ENCODE measurements around the gene TARP.
"Not testable (repeated sequence)": the region's sequence is repeated elsewhere in the genome, so short reads cannot be mapped to it uniquely, and the experiment has no call there.

TARP gene

DNA sequence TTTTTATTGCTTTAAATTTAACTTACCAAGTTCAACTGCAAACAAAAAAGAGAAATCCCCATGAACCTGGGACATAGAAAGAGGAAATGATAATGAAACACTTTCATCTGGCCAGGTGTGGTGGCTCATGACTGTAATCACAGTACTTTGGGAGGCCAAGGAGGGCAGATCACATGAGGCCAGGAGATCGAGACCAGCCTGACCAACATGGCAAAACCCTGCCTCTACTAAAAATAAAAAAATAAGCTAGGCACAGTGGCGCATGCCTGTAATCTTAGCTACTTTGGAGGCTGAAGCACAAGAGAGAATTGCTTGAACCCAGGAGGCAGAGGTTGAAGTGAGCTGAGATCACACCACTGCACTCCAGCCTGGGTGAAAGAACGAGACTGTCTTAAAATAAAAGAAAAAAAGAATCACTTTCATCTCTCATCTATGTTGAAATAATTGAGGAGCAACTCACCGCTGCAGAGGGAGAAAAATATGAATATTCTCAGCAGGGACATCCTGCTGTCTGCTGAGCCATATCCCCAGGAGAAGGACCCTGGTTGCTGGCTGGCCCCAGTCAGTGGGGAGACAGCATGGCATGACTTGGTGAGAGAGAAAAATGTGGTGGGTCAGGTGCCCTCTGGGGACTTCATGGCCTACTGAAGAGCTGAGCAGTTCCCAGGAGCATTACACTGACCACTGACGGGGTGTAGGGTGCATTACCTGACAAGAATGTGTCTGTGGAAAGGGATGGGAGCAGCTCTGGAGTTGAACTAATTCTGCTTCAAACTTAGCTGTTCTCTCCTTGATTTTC, 22.8 kb upstream of the TARP start:
- no peak for DNase-seq

DNA sequence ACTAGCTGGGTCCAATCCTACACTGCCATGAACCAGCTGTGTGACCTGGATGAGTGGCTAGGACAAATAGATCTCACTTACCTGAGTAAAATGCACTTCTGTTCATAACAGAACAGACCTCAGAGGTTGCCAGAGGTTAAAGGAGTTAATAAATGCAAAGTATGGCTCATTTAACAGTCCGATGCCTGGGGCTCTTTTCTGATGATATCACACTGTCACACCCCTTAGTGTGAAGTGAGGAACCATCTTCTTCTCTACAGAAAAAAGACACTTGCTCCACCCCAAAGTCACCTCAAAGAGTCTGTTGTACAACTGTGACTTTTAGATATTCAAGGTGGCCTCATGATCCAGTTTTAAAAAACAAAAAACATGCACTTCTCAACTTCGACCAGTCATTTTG, 21.5 kb upstream of the TARP start:
- DNase-seq: no peak

DNA sequence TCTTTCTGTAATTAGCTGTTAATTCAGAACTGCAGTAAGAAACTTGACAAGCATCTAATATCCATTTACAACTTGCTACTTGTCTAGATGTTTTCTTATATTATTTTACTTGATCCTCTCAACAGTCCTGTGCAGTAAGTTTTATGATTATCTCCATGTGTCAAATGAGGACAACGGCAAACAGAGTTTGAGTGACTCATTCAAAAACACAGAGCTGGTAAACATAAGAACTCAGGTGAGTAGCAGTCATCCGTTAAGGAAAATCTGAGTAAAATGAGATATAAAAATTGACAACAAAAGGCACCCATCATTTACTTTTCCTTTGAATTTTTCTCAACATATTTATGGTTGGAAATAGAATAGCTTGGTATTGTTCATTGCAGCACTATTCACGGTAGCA, 19.0 kb upstream of the TARP start:
- DNase-seq: no peak

DNA sequence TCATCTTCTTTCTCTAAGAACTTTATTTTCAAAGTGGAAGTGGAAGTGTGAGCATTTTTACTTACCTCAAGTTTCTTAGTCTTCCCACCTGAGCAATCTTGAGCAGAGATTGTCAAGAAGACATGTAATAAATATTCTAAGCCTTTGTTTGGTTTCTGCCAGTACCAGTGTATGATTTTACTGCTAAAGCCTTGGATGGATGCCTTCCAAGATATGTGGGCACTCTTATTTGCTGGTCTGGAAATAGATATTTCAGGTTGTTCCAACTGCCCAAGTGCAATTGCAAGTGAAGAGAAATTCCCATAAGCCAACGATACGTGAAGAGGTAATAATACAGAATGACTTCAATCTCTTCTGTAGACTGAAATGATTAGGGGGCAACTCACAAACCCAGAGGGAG, 18.2 kb upstream of the TARP start:
- no peak for DNase-seq

DNA sequence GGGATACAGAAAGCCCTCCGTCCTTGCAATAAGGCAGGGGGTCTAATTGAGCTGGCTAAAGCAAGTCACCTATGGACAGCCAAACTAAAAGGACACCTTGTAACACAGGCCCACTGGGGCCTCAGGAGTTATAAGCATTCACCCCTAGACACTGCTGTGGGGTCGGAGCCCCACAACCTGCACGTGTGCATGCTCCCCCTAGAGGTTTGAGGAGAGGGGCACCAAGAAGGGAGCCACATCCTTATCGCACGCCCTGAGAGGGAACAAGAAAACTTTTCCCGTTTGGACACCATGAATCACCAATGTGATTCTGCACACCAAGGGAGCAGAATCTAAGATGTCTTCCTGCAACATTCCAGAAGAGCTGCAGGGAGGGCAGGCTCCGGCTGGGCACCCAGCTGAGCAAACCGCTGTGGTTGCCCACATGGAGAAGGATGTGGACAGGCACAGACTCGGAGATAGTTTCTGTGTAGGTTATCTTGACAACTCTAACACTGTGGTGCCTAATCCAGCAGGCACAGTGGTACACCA, 17.7 kb upstream of the TARP start:
- no peak for DNase-seq

DNA sequence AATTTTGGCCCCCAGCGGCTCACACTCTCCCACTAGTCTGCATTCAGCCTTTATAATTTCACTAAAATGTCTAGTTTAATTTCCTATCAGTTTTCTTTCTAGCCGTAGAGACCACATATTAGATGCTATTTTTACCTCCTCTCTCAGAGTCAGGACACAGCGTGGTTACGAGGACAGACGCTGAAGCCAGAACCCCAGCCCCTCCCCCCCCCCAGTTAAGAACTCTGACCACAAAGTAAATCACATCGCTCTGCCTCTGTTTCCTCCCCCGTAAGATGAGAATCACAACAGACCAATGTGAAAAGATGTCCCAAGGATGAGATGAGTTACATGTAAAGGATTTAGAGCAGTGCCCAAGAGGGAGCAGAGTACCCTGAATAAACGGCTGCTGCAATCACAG, 11.1 kb upstream of the TARP start:
- no peak for DNase-seq

DNA sequence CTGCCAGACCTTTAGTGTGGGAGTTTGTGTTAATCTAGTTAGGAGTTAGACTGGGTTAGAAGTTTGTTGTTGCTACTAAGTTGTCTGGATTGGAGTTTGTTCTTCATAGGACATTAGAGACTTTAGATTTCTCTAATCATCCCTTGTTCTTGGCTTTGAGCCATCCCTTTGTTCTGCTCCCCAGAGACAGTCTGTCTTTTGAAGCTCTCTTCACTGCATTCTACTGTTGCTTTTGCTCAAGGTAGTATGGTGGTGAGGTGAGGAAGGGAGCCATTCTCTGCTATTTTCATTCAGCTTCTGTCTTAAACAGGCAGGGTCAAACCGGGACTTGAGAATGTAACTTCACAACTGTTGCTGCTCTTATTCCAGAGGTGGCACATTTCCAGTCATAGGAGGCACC, 10.4 kb upstream of the TARP start:
- DNase-seq: no peak

DNA sequence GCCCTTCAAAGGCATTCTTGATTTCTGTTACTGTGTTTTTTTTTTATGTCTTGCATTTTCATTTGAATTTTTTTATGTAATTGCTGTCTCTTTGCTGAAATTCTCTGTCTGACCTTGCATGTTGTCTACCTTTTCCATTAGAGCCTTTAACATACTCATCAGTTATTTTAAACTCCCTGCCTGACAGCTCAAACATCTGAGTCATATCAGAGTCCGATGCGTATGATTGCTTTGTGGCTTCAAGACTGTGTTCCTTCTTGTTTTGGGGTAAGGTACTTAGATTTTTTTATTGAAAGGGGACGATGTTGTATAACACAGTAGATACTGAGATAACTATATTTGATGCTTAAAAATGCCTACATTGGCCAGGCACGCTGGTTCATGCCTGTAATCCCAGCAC, 9.7 kb upstream of the TARP start:
- DNase-seq: no peak

DNA sequence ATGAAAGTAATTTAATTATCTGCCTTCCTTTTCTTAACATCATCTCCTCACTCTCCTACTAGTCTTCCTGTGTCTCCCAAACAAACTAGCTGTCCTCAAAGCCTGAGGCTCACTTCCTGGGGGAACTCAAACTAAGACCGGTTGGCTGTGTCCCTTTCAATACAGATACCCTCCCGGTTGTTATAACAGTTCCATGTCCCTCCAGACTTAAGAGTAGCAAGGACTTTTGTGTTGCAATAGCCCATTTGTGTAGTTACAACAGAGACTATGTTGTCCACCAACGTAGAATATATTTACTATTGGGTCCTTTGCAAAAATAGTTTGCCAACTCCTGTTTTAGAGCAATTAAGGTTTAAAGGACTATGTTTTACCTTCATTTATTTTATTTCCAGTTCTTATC, 8.6 kb upstream of the TARP start:
- DNase-seq: no peak

DNA sequence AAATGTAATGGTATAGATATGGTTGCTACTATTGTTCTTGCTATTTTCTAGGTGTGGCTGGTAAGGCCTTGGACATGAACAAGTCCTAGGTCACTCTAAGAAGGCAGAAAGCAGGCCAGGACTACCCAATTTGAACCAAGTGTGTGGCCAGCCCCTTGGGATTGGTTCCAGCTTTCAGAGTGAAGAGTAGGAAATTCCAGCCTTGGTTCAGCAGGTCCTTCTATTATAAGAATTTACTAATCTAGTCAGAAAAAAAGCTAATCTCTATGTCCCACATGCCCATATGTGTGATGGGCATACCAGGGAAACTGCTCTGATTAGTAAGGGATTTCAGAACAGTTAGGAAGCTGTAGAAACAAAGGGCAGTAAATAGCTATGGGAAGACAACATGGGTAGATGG, 7.8 kb upstream of the TARP start:
- DNase-seq: no peak

DNA sequence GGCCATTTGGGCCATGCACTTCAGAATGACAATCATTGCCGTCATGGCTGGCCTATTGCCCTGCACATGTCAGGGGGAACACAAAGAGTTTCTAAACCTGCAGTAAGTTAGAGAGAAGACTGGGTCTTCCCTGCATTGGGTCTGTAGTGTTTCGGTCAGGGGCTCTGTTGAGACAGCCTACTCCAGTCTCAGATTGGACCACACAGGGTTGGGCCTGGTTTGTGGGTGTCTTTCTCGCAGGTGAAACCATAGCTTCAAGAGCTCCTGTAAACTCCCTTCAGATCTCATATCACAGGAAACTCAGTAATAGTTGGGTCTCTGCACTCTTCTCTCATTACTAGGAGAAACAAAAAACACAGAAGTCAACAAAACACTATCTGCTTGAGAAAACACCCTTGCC, 7.3 kb upstream of the TARP start:
- DNase-seq: peak; percentile 40

DNA sequence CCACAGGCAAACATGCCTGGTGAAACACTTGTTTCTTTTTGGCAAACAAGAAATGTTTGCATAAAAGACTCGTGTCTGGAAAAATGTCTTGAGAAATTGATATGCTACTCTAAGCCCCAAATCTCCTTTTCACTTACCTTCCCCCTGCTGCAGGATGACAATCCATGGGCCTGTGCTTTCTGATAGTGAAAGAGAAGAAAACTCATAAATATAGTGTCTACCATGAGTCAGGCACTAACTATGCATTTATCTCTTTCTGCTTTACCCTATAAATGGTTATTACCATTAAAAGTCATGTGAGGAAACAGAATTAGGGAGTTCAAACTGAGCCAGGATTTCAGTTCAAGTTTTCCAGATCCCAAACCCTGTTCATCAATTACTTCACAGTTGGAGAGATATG, 6.6 kb upstream of the TARP start:
- DNase-seq: no peak

DNA sequence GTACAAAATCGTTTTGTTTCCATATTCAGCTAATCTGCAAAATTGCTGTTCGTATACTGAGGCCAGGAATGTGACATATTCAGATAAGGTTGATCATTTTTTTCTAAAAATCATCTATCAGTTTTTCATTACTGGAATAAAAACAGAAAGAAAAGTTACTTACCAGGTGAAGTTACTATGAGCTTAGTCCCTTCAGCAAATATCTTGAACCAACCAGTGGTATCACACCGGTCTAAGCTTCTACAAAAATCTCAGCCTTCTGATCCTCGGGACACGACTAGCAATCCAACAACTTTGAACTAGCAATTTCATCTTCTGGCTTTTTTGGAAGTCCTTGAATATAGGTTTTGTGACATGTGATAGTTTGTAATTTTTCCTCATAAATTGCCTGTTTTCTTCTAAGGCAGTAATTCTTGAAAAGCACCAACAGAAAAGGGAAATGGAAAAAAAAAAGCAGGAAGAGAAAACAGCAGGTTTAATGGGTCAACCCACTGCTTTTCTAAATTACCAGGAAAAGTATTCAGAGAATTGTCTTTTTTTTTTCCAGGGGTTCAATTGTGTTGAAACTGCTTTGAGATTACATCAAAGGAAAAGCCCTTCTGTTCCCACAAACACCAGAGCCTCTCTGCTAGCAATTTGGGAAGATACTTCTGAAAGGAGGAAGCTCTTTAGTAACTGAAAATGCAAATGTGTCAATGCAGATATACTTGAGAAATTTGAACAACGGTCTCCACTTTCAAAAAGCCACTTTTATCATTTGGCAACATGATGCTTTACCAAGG, 2.9 kb upstream of the TARP start:
- DNase-seq: no peak

DNA sequence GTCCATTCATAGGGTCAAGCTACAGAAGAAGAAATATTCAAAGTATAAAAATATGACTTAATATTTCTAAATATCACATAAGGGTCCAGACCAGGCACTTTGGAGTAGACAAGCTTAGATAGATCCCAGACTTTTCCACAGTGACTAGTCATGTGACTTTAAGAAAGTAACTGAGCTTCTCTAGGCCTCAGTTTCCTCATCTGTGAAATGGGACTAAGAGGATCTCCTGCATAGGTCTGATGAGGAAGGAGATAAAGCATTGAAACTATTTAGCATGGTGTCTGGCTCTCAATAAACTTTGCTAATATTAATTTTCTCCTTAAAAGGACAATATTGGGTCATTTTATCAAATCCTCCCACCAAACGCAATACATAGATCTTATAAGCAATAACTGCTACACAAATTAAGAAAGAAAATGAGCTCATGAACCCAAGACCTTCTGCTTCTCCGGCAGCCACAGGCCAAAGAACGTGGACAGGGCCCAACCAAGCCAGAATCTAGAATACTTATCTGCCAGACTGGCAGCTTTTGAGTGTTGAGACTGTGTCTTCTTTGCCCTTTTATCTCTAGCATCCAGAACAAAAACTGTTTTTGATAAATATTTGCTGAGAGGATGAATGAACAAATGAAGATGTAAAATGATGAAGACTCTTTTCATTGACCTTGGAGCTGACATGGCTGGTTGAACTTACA, 1.6 kb upstream of the TARP start:
- no peak for DNase-seq

DNA sequence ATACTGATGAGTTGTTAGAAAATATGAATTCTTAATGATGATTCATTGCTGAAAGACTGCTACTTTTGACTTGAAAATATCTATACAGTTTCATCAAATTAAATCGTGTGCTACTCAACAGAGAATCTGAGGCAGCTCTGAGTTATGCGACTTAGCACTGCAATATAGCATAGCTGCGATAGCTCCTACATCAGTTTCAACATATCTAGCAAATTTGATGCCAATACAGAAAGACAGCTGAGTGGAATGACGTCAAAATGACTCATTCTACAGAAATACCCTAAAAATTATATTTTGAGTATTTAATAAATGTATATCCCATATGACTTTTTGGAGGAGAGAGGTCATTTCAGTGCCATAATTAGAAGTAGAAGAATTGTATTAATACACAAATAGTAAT, 1.1 kb upstream of the TARP start:
- DNase-seq: no peak

DNA sequence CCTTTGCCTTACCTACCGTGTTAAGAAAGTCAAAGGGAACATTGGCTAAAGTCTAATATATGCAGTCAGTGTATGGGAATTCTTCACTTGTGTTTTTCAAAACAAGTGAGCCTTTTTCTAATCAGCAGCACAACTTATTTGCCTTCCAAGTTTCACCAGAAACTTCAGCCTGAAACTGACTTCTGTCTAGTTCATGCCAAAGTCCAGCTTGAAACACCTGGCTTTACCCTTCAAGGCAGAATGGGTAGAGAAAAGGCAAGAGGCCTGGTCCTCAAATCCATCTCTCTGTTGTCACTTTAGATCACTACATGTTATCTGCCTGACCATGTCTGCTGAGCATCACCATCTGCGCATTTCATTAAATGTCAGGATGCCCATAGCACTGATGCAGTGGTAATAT, 3.0 kb downstream of the TARP start:
- DNase-seq: not testable (repeated sequence)

DNA sequence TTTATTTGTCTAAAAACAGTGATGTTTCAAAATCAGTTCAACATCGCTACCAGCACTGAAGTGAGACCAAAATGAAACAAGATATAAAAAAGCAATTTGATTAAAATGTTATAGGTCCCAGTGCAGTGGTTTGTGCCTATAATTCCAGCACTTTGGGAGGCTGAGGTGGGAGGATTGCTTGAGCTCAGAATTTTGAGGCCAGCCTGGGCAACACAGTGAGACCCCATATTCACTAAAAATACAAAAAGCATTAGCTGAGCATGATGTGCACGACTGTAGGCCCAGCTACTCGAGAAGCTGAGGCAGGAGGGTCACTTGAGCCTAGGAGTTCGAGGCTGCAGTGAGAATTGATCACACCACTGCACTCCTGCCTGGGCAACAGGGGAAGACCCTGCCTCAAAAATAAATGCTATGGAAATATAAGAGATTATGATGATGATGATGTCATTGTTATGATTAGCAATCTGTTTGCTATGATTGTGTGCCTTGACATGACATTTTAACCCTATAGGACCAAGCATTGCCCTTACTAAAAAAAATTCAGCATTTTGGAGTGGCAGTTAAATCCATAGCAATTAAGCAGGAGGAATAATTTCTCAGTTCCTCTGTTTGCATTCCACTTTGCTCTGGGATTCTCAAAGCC, 3.6 kb downstream of the TARP start:
- DNase-seq: not testable (repeated sequence)

DNA sequence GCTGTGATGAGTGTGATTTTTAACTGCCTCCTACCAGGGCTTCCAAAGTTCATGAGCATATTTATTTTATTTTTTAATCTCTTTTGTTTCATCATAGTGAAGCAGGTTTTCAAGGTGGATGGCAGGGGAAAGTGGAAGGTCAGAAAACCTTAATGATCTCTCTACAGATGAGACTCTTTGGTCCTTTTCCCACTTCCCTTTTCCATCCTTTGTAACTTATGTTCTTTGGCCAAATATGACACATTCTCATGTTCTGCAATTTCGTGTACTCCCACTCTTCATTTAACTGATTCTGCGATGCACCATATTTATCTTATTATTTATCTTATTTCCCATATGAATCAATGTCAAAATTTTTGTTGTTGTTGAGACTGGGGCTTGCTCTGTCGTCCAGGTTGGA, 7.5 kb downstream of the TARP start:
- not testable (repeated sequence) for DNase-seq

DNA sequence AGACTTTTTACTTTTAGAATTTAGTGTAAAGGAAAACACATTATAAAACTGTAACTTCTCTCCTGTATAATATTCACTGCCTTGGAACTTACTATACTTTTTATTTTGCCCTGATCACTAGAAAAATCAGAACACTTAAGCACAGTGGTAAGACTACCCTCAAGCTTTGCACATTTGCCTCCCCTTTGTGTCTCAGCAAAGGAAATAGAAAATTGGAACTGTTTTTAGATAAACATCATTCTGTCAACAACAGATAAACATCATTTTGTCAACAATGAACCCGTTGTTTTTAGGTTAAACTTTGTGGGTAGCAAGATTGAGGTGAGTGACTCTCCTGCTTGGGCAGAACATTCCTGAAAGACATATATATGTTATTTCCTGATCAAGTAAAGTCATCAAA, 8.8 kb downstream of the TARP start:
- not testable (repeated sequence) for DNase-seq

DNA sequence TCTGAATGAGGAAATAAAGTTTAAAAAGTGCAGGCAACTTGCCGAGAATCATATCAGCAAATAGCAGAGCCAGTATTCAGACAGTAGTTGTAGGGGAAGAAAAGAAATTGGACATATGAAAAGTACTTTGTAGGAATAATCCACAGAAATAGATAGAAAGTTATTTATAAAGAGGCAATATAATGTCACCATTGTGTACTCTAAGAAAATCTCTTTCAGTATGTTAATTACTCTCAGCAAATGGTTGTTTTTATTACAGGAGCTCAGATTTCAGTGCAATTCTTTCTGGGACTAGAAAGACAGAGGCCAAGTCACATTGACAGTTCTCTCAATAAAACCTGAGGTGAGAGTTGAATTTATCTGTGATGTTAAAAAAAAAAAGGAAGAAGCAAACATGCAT, 10.2 kb downstream of the TARP start:
- not testable (repeated sequence) for DNase-seq

DNA sequence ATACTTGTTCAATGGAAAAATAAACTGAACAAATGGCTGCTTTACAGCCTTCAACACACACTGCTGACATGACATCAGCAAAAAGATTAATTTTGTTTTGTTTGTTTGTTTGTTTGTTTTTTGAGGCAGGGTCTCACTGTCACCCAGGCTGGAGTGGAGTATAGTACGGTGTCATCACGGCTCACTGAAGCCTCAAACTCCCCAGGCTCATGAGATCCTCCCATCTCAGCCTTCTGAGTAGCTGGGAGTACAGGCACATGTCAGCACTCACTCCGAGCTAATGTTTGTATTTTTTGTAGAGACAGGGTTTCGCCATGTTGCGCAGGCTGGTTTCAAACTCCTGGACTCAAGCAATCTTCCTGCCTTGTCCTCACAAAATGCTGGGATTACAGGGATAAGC, 10.9 kb downstream of the TARP start:
- no peak for DNase-seq

DNA sequence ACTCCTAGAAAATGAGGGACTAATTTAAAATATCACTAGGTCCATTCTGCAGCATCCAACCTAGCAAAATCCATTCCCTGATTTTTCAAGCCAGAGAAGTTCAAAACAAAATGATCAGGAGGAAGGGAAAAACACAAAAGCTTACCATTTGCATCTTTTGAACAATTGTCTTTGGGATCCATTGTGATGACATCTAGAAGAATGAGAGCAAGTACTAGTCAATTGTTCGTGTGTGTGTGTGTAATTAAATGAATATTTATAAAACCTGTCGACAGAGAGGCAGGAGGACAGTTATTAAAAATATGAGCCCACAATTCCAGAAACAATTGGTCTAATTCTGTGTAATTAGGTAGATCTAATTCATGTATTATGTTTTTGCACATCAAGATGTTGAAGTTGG, 11.4 kb downstream of the TARP start:
- DNase-seq: not testable (repeated sequence)

DNA sequence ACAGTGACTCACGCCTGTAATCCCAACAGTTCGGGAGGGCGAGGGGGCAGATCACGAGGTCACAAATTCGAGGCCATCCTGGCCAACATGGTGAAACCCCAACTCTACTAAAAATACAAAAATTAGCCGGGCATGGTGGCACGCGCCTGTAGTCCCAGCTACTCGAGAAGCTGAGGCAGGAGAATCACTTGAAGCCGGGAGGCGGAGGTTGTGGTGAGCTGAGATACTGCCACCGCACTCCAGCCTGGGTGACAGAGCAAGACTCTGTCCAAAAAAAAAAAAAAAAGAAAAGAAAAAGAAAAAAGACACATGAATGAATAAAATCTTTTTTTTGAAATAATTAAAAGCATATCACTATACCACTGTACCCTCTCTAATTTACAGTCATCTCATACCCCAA, 11.8 kb downstream of the TARP start:
- DNase-seq: not testable (repeated sequence)

Data from CD4-positive, alpha-beta T cell treated with Interferon gamma for 1 hour (primary cell).